GM12878 (cell line): ENCODE data around the gene COLQ. TPM values are rescaled to one million over a fixed set of nuclear protein-coding genes. Genes with fewer than 3 reads are reported as not detected.

Experiments used
- ATAC-seq: fragments of 200-7000 bp; cut with Tn5 transposase; 3 replicates; pipeline ENCODE4 v1.9.1; 2020; ENCODE audit warnings: mild to moderate bottlenecking, moderate library complexity
- BruUV-seq: library from RNA; stranded (reverse); fragments of 400-500 nt; replicated peaks from 2 replicates; lab custom pipeline; 2021; lab: Mats Ljungman, UMichigan
- CTCF ChIA-PET: fragments of 300-600 bp; sonication (Branson Sonifier 250); formaldehyde crosslinking; extraction: SDS; loops from one replicate; lab custom pipeline; 2021; ENCODE audit warnings: inconsistent platforms; lab: Yijun Ruan, JAX
- POLR2A ChIA-PET: fragments of 350-600 bp; formaldehyde crosslinking; extraction: SDS; loops from one replicate; lab custom pipeline; 2021; ENCODE audit warnings: inconsistent platforms; lab: Charles Lee
- RAD21 ChIA-PET: fragments of 300-600 bp; sonication (Branson Sonifier 250); formaldehyde crosslinking; loops from one replicate; lab custom pipeline; 2023; ENCODE audit warnings: antibody characterized with exemption; ENCODE audit not compliant: unreplicated experiment; lab: Charles Lee
- SMC1A ChIA-PET: fragments of 300-600 bp; sonication (Branson Sonifier 250); formaldehyde crosslinking; loops from one replicate; lab custom pipeline; 2023; ENCODE audit not compliant: unreplicated experiment, uncharacterized antibody; lab: Charles Lee
- DNase-seq: peaks from one replicate; pipeline ENCODE4 v3.0.0-alpha.2; 2011; ENCODE audit warnings: low read depth, low spot score
- FAIRE-seq: peaks from 3 replicates; lab custom pipeline; 2011; peaks lifted over from hg19 to GRCh38; lab: Jason Lieb, UNC
- H2AFZ ChIP-seq: 2 replicates; pipeline ENCODE4 v1.6.0; 2011; ENCODE audit warnings: low read depth, low read length, control low read depth; ENCODE audit not compliant: control insufficient read depth
- H3K27ac ChIP-seq: 2 replicates; pipeline ENCODE4 v1.5.1; 2011; ENCODE audit warnings: control low read depth; ENCODE audit not compliant: control insufficient read depth, insufficient read depth
- H3K27me3 ChIP-seq, 2 experiments: replicated peaks in 1 of 2; 2 replicates each; pipeline versions ENCODE4 v1.6.0 to v1.6.1; 2011; ENCODE audit warnings: low read length in 1 of 2; ENCODE audit not compliant: control insufficient read depth in 2 of 2, insufficient read depth in 2 of 2
- H3K36me3 ChIP-seq, 2 experiments: 2 replicates each; pipeline ENCODE4 v1.5.1; 2011; ENCODE audit warnings: low read length in 1 of 2; ENCODE audit not compliant: control insufficient read depth in 2 of 2, insufficient read depth in 2 of 2
- H3K4me1 ChIP-seq: 2 replicates; pipeline ENCODE4 v1.6.1; 2011; ENCODE audit warnings: mild to moderate bottlenecking, low read length, moderate library complexity, mixed read lengths; ENCODE audit not compliant: control insufficient read depth, insufficient read depth
- H3K4me2 ChIP-seq: 2 replicates; pipeline ENCODE4 v1.6.0; 2011; ENCODE audit warnings: control low read depth; ENCODE audit not compliant: control insufficient read depth, insufficient read depth
- H3K4me3 ChIP-seq: fragments of 200-600 bp; sonication (generic); 2 replicates; pipeline ENCODE4 v1.5.1; 2016
- H3K79me2 ChIP-seq: 2 replicates; pipeline ENCODE4 v1.6.0; 2011; ENCODE audit warnings: low read length; ENCODE audit not compliant: control insufficient read depth, insufficient read depth
- H3K9ac ChIP-seq: 2 replicates; pipeline ENCODE4 v1.8.0; 2011; ENCODE audit warnings: low read length, control low read depth, mixed read lengths; ENCODE audit not compliant: control insufficient read depth, insufficient read depth
- H3K9me3 ChIP-seq: replicated peaks from 3 replicates; pipeline ENCODE4 v1.5.1; 2011; ENCODE audit warnings: mild to moderate bottlenecking, low read length; ENCODE audit not compliant: control insufficient read depth, insufficient read depth
- H4K20me1 ChIP-seq: 2 replicates; pipeline ENCODE4 v1.6.0; 2011; ENCODE audit not compliant: control insufficient read depth, insufficient read depth
- ETV6 ChIP-seq, 2 experiments: fragments of 450-650 bp in 1 of 2; IDR thresholded peaks in 1 of 2; conservative IDR thresholded peaks in 1 of 2; 2 replicates each; pipeline ENCODE4 v1.6.1; 2014; ENCODE audit warnings: antibody characterized with exemption in 1 of 2, borderline replicate concordance in 1 of 2, low read depth in 1 of 2, mild to moderate bottlenecking in 1 of 2, moderate library complexity in 1 of 2
- EZH2 ChIP-seq: IDR thresholded peaks from 2 replicates; pipeline ENCODE4 v1.6.1; 2012; ENCODE audit warnings: low read depth, mild to moderate bottlenecking, control low read depth, inconsistent platforms, low read length, borderline replicate concordance; ENCODE audit not compliant: control insufficient read depth
- HDAC2 ChIP-seq: fragments of 200-600 bp; sonication (generic); IDR thresholded peaks from 2 replicates; pipeline ENCODE4 v1.6.1; 2017
- HDGF ChIP-seq: fragments of 450-650 bp; IDR thresholded peaks from 2 replicates; pipeline ENCODE4 v1.6.1; 2016; ENCODE audit warnings: antibody characterized with exemption
- NFXL1 ChIP-seq: fragments of 450-650 bp; IDR thresholded peaks from 2 replicates; pipeline ENCODE4 v1.6.1; 2017; ENCODE audit warnings: antibody characterized with exemption, mild to moderate bottlenecking, borderline replicate concordance
- POLR2AphosphoS5 ChIP-seq: IDR thresholded peaks from 2 replicates; pipeline ENCODE4 v1.6.1; 2011; ENCODE audit warnings: mild to moderate bottlenecking, low read length, inconsistent platforms
- RAD51 ChIP-seq: fragments of 450-650 bp; IDR thresholded peaks from 2 replicates; pipeline ENCODE4 v1.6.1; 2016; ENCODE audit warnings: moderate library complexity, mild to moderate bottlenecking, inconsistent platforms
- TCF7 ChIP-seq: IDR thresholded peaks from 2 replicates; pipeline ENCODE4 v1.6.1; 2014; ENCODE audit warnings: antibody characterized with exemption, borderline replicate concordance
- ZNF207 ChIP-seq: fragments of 450-650 bp; IDR thresholded peaks from 2 replicates; pipeline ENCODE4 v1.6.1; 2014; ENCODE audit warnings: antibody characterized with exemption, mild to moderate bottlenecking, borderline replicate concordance
- ZNF622 ChIP-seq: fragments of 450-650 bp; IDR thresholded peaks from 2 replicates; pipeline ENCODE4 v1.6.1; 2017; ENCODE audit warnings: mild to moderate bottlenecking, inconsistent platforms
- WGBS: methylation state at CpG from one replicate; pipeline ENCODE4 v1.1.6; 2016; ENCODE audit warnings: low lambda C conversion rate; ENCODE audit not compliant: insufficient replicate concordance, insufficient coverage; ENCODE audit errors: missing lambda C conversion rate; 5-methylcytosine and 5-hydroxymethylcytosine counted together
- in situ Hi-C: fragments of 300-500 bp; cut with MboI; formaldehyde crosslinking; loops from 9 replicates; pipeline ENCODE4 v1.14.3; 2018; ENCODE audit warnings: mixed read lengths
- intact Hi-C: fragments of 100-400 bp; cut with micrococcal nuclease; formaldehyde crosslinking; loops from one replicate; pipeline ENCODE4 v1.14.2; 2022; ENCODE audit not compliant: unreplicated experiment
- polyA plus RNA-seq, 11 experiments: library from polyadenylated mRNA; depleted of rRNA in 4 of 11; unstranded in 6 of 11; stranded (reverse) in 5 of 11; fragments of >200 nt; fragmentation: Nextera tagmentation in 4 of 11; fragmentation: Illumina TruSeq in 1 of 11; extraction: Ambion mirVana in 4 of 11; extraction: Trizol in 1 of 11; gene quantifications; 1 replicate in 1 of 11; 2 replicates in 10 of 11; pipeline versions ENCODE4 v1.2.1 to v1.2.3, GENCODE V29; 2011 to 2016; ENCODE audit warnings: inconsistent platforms in 2 of 11, missing spikeins in 2 of 11, low read depth in 1 of 11
- total RNA-seq, 4 experiments: library from RNA; depleted of rRNA in 3 of 4; stranded (reverse); fragments of >200 nt in 3 of 4; fragmentation: Illumina TruSeq in 1 of 4; extraction: Trizol in 1 of 4; gene quantifications; 2 replicates each; pipeline versions ENCODE4 v1.2.1 to v1.2.3, GENCODE V29; 2013 to 2021
- TF ChIP-seq, protein P1 (sequence below): fragments of 450-650 bp; IDR thresholded peaks from 2 replicates; pipeline ENCODE4 v1.6.1; 2017; ENCODE audit warnings: mild to moderate bottlenecking, moderate library complexity
- TF ChIP-seq, protein P2 (sequence below): fragments of 450-650 bp; IDR thresholded peaks from 2 replicates; pipeline ENCODE4 v1.6.1; 2016; ENCODE audit warnings: mild to moderate bottlenecking, moderate library complexity, borderline replicate concordance
- TF ChIP-seq, protein P3 (sequence below): IDR thresholded peaks from 2 replicates; pipeline ENCODE4 v1.6.1; 2011; ENCODE audit warnings: borderline replicate concordance, low read depth, mild to moderate bottlenecking, moderate library complexity, mixed read lengths, low read length; ENCODE audit not compliant: insufficient read depth; ENCODE audit errors: extremely low read length

The COLQ gene
- total and polyA plus RNA-seq, 10 of the 15 experiments (the other 5 are each of a cell fraction or from before 2014, with no cell fraction given), result 0.13 to 2.7 (median 0.70) TPM

DNA sequence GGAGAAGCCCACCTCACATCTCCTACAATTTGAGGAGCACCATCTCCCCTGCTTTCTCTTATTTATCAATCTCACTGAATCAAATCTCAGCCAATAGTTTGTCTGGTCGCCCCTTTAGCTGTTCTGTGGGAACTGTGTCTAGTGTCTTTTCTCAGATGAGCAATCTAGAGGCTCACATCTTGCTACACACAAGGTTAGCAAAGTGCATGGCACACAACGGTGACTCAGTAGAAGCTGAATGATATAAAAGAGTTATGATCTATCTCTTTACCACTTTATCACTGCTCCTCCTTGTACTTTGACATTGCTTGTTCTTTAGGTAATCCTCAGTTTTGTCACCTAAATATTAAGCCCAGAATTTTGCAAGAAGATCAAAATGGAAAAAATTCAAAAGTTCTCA lies 16.8 kb upstream of the COLQ start (continued):
- TF ChIP-seq NFXL1, result no peak
- no peak for TF ChIP-seq EZH2
- no peak for TF ChIP-seq HDGF
- no peak for TF ChIP-seq POLR2AphosphoS5

DNA sequence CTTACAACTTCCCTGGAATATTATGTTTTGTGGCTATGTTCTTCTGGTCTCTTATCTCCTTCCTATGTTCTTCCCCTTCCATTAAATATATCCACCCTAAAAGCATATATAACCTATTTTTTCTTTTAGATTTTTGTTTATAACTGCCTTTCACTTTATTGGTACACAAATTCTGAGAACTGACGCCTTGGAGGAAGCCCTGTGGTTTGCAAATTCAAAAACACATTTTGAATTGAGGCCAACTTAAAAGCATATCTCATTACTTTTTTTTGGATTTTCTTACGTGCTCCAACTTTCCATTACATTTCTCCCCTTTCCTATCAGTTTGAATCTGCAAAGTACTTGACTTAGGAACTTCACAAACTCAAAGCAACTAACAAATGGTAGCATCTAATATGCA lies 15.3 kb upstream of the COLQ start:
- H3K4me3 ChIP-seq, result no peak overlapping the region
- no peak for DNase-seq
- no peaks in the 10 kb centered on the region for H3K36me3 ChIP-seq
- no peak for FAIRE-seq
- H2AFZ ChIP-seq, result no peak overlapping the region
- SMC1A ChIA-PET, result no interaction called here
- 0% methylated on average over 2 of the region's 2 CpGs for WGBS
- H3K4me1 ChIP-seq, result no peaks in the 10 kb centered on the region
- no peaks in the 10 kb centered on the region for H3K9me3 ChIP-seq
- TF ChIP-seq ZNF207, result no peak
- TF ChIP-seq, protein P1, sequence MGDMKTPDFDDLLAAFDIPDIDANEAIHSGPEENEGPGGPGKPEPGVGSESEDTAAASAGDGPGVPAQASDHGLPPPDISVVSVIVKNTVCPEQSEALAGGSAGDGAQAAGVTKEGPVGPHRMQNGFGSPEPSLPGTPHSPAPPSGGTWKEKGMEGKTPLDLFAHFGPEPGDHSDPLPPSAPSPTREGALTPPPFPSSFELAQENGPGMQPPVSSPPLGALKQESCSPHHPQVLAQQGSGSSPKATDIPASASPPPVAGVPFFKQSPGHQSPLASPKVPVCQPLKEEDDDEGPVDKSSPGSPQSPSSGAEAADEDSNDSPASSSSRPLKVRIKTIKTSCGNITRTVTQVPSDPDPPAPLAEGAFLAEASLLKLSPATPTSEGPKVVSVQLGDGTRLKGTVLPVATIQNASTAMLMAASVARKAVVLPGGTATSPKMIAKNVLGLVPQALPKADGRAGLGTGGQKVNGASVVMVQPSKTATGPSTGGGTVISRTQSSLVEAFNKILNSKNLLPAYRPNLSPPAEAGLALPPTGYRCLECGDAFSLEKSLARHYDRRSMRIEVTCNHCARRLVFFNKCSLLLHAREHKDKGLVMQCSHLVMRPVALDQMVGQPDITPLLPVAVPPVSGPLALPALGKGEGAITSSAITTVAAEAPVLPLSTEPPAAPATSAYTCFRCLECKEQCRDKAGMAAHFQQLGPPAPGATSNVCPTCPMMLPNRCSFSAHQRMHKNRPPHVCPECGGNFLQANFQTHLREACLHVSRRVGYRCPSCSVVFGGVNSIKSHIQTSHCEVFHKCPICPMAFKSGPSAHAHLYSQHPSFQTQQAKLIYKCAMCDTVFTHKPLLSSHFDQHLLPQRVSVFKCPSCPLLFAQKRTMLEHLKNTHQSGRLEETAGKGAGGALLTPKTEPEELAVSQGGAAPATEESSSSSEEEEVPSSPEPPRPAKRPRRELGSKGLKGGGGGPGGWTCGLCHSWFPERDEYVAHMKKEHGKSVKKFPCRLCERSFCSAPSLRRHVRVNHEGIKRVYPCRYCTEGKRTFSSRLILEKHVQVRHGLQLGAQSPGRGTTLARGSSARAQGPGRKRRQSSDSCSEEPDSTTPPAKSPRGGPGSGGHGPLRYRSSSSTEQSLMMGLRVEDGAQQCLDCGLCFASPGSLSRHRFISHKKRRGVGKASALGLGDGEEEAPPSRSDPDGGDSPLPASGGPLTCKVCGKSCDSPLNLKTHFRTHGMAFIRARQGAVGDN, result no peak
- TF ChIP-seq, protein P2, sequence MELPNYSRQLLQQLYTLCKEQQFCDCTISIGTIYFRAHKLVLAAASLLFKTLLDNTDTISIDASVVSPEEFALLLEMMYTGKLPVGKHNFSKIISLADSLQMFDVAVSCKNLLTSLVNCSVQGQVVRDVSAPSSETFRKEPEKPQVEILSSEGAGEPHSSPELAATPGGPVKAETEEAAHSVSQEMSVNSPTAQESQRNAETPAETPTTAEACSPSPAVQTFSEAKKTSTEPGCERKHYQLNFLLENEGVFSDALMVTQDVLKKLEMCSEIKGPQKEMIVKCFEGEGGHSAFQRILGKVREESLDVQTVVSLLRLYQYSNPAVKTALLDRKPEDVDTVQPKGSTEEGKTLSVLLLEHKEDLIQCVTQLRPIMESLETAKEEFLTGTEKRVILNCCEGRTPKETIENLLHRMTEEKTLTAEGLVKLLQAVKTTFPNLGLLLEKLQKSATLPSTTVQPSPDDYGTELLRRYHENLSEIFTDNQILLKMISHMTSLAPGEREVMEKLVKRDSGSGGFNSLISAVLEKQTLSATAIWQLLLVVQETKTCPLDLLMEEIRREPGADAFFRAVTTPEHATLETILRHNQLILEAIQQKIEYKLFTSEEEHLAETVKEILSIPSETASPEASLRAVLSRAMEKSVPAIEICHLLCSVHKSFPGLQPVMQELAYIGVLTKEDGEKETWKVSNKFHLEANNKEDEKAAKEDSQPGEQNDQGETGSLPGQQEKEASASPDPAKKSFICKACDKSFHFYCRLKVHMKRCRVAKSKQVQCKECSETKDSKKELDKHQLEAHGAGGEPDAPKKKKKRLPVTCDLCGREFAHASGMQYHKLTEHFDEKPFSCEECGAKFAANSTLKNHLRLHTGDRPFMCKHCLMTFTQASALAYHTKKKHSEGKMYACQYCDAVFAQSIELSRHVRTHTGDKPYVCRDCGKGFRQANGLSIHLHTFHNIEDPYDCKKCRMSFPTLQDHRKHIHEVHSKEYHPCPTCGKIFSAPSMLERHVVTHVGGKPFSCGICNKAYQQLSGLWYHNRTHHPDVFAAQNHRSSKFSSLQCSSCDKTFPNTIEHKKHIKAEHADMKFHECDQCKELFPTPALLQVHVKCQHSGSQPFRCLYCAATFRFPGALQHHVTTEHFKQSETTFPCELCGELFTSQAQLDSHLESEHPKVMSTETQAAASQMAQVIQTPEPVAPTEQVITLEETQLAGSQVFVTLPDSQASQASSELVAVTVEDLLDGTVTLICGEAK, result no peak
- no peak for TF ChIP-seq RAD51
- no peak for TF ChIP-seq ETV6 (conservative IDR thresholded peaks at IDR 0.05 in 1 of 2, IDR thresholded peaks at IDR 0.05 in 1 of 2; ENCODE audit: borderline replicate concordance in 1 of 2, low read depth in 1 of 2)
- TF ChIP-seq HDAC2, result no peak
- no peak for TF ChIP-seq ZNF622
- TF ChIP-seq TCF7, result no peak
- TF ChIP-seq, protein P3, sequence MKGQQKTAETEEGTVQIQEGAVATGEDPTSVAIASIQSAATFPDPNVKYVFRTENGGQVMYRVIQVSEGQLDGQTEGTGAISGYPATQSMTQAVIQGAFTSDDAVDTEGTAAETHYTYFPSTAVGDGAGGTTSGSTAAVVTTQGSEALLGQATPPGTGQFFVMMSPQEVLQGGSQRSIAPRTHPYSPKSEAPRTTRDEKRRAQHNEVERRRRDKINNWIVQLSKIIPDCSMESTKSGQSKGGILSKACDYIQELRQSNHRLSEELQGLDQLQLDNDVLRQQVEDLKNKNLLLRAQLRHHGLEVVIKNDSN, result no peak
- H3K27me3 ChIP-seq, result no peaks in the 10 kb centered on the region
- CTCF ChIA-PET, result interaction anchor here (1.8 kb wide), 1 partner anchor 10 kb away, joined by 7 read pairs; no protein-coding TSS in a partner anchor
- H3K27ac ChIP-seq, result no peak overlapping the region
- no peaks in the 10 kb centered on the region for H3K79me2 ChIP-seq
- H3K9ac ChIP-seq, result no peak overlapping the region
- RAD21 ChIA-PET, result no interaction called here
- no peaks in the 10 kb centered on the region for H4K20me1 ChIP-seq
- no peak overlapping the region for H3K4me2 ChIP-seq
- no peak for ATAC-seq
- no TSS peak for BruUV-seq
- POLR2A ChIA-PET, result no interaction called here
- intact Hi-C loops, result no loop called here
- in situ Hi-C loops, result no loop called here
